Measurements from ENCODE around the gene STUB1.

GRCh38 chr16:682493-683395 is 2.5 kb downstream of the STUB1 start:
- TF ChIP-seq CTCF (conservative IDR thresholded peaks at IDR 0.05 in 1 of 2, IDR thresholded peaks at IDR 0.05 in 1 of 2; ENCODE audit: low read depth in 1 of 2, low read length in 2 of 2) (no peak), EZH2 (IDR thresholded peaks at IDR 0.05; ENCODE audit: low read length, missing control alignments) (no peak)

Data from fibroblast of lung (primary cell).